GM23338 (cell line): ENCODE measurements around the gene CD300E. TPM values are rescaled to one million over a fixed set of nuclear protein-coding genes. Genes with fewer than 3 reads are reported as not detected.

Experiments used
- ATAC-seq: fragments of 200-7000 bp; cut with Tn5 transposase; 3 replicates; pipeline ENCODE4 v1.9.1; 2020
- DNase-seq: peaks from one replicate; pipeline ENCODE4 v3.0.0-alpha.2; 2015; ENCODE audit warnings: low spot score
- H2AFZ ChIP-seq: fragments of 200-600 bp; sonication (generic); 2 replicates; pipeline ENCODE4 v1.8.0; 2016; ENCODE audit warnings: antibody characterized with exemption, mild to moderate bottlenecking, moderate library complexity
- H3F3A ChIP-seq: fragments of 200-600 bp; sonication (generic); replicated peaks from 2 replicates; pipeline ENCODE4 v1.8.0; 2017; ENCODE audit warnings: antibody characterized with exemption, mixed run types, low read depth
- H3K27ac ChIP-seq: fragments of 200-600 bp; sonication (generic); 2 replicates; pipeline ENCODE4 v1.6.1; 2016; ENCODE audit warnings: low read depth
- H3K27me3 ChIP-seq: fragments of 200-600 bp; sonication (generic); 2 replicates; pipeline ENCODE4 v1.8.0; 2016; ENCODE audit warnings: mild to moderate bottlenecking, mixed run types, moderate library complexity; ENCODE audit not compliant: insufficient read depth
- H3K36me3 ChIP-seq: fragments of 200-600 bp; sonication (generic); 2 replicates; pipeline ENCODE4 v1.8.0; 2016; ENCODE audit warnings: mild to moderate bottlenecking; ENCODE audit not compliant: insufficient read depth
- H3K4me1 ChIP-seq: fragments of 200-600 bp; sonication (generic); 2 replicates; pipeline ENCODE4 v1.8.0; 2016; ENCODE audit warnings: mild to moderate bottlenecking, moderate library complexity; ENCODE audit not compliant: insufficient read depth
- H3K4me2 ChIP-seq: fragments of 200-600 bp; sonication (generic); 2 replicates; pipeline ENCODE4 v1.7.1; 2017; ENCODE audit warnings: mixed run types
- H3K4me3 ChIP-seq: fragments of 200-600 bp; sonication (generic); 2 replicates; pipeline ENCODE4 v1.6.1; 2016; ENCODE audit warnings: mixed run types
- H3K79me2 ChIP-seq: fragments of 200-600 bp; sonication (generic); replicated peaks from 2 replicates; pipeline ENCODE4 v1.8.0; 2017; ENCODE audit warnings: mild to moderate bottlenecking; ENCODE audit not compliant: insufficient read depth
- H3K9me2 ChIP-seq: fragments of 200-600 bp; sonication (generic); 2 replicates; pipeline ENCODE4 v1.8.0; 2017; ENCODE audit not compliant: insufficient read depth
- H4K20me1 ChIP-seq: fragments of 200-600 bp; sonication (generic); replicated peaks from 2 replicates; pipeline ENCODE4 v1.8.0; 2017; ENCODE audit warnings: mild to moderate bottlenecking; ENCODE audit not compliant: insufficient read depth
- H3K27ac Mint-ChIP-seq: 2 replicates; pipeline ENCODE4 v1.8.0; 2020; ENCODE audit warnings: inconsistent platforms, mild to moderate bottlenecking, moderate library complexity, mixed read lengths
- H3K27me3 Mint-ChIP-seq: 3 replicates; pipeline ENCODE4 v1.8.0; 2022; ENCODE audit warnings: low read depth, mild to moderate bottlenecking, moderate library complexity, mixed read lengths, inconsistent platforms; ENCODE audit not compliant: insufficient read depth, poor library complexity
- H3K36me3 Mint-ChIP-seq: 3 replicates; pipeline ENCODE4 v1.8.0; 2021; ENCODE audit warnings: low read depth, mild to moderate bottlenecking, inconsistent platforms, moderate library complexity, mixed read lengths
- H3K4me1 Mint-ChIP-seq: 3 replicates; pipeline ENCODE4 v1.8.0; 2020; ENCODE audit warnings: mild to moderate bottlenecking, inconsistent platforms, mixed read lengths
- H3K4me3 Mint-ChIP-seq: 3 replicates; pipeline ENCODE4 v1.8.0; 2021; ENCODE audit warnings: moderate library complexity, mild to moderate bottlenecking, inconsistent platforms, mixed read lengths
- H3K9me3 Mint-ChIP-seq: 3 replicates; pipeline ENCODE4 v1.8.0; 2020; ENCODE audit warnings: moderate library complexity, mild to moderate bottlenecking, inconsistent platforms, mixed read lengths
- CREB1 ChIP-seq: fragments of 250-450 bp; sonication (Bioruptor Pico); IDR thresholded peaks from 2 replicates; pipeline ENCODE4 v1.5.0; 2020; ENCODE audit warnings: low read depth, mild to moderate bottlenecking, moderate library complexity
- CTCF ChIP-seq, 2 experiments: fragments of 200-600 bp in 1 of 2; sonication (generic) in 1 of 2; conservative IDR thresholded peaks; 2 replicates each; pipeline versions ENCODE4 v1.5.1 to v1.6.1; 2016 to 2017; ENCODE audit warnings: antibody characterized with exemption in 2 of 2, low read depth in 2 of 2, mild to moderate bottlenecking in 2 of 2, moderate library complexity in 1 of 2
- ETS1 ChIP-seq: IDR thresholded peaks from 2 replicates; pipeline ENCODE4 v1.6.1; 2016; ENCODE audit warnings: antibody characterized with exemption
- EZH2 ChIP-seq: fragments of 200-600 bp; sonication (generic); IDR thresholded peaks from one replicate; pipeline ENCODE4 v1.8.0; 2017; ENCODE audit warnings: antibody characterized with exemption, mild to moderate bottlenecking, low read depth; ENCODE audit not compliant: unreplicated experiment
- EZH2phosphoT487 ChIP-seq: fragments of 200-600 bp; sonication (generic); IDR thresholded peaks from one replicate; pipeline ENCODE4 v1.8.1; 2018; ENCODE audit warnings: antibody characterized with exemption; ENCODE audit not compliant: unreplicated experiment
- JUNB ChIP-seq: IDR thresholded peaks from one replicate; pipeline ENCODE4 v1.6.1; 2016; ENCODE audit warnings: antibody characterized with exemption; ENCODE audit not compliant: unreplicated experiment
- NANOG ChIP-seq: IDR thresholded peaks from 2 replicates; pipeline ENCODE4 v1.6.1; 2016; ENCODE audit warnings: antibody characterized with exemption, borderline replicate concordance
- POLR2AphosphoS5 ChIP-seq: IDR thresholded peaks from 2 replicates; pipeline ENCODE4 v1.6.1; 2016; ENCODE audit warnings: antibody characterized with exemption, low read depth
- REST ChIP-seq: IDR thresholded peaks from one replicate; pipeline ENCODE4 v1.6.1; 2018; ENCODE audit warnings: antibody characterized with exemption; ENCODE audit not compliant: unreplicated experiment
- STAT1 ChIP-seq: IDR thresholded peaks from one replicate; pipeline ENCODE4 v1.6.1; 2016; ENCODE audit warnings: antibody characterized with exemption; ENCODE audit not compliant: unreplicated experiment
- ZNF114 ChIP-seq: fragments of 250-450 bp; sonication (Bioruptor Pico); IDR thresholded peaks from 2 replicates; pipeline ENCODE4 v1.5.0; 2020; ENCODE audit warnings: mild to moderate bottlenecking, moderate library complexity
- ZNF331 ChIP-seq: fragments of 250-450 bp; sonication (Bioruptor Pico); IDR thresholded peaks from 2 replicates; pipeline ENCODE4 v1.5.0; 2020; ENCODE audit warnings: low read depth, mild to moderate bottlenecking, moderate library complexity
- ZNF462 ChIP-seq: fragments of 250-450 bp; sonication (Bioruptor Pico); IDR thresholded peaks from 2 replicates; pipeline ENCODE4 v1.5.0; 2020; ENCODE audit warnings: mild to moderate bottlenecking, moderate library complexity
- polyA plus RNA-seq: library from polyadenylated mRNA; unstranded; fragments of >200 nt; fragmentation: Nextera tagmentation; extraction: Ambion mirVana; gene quantifications from 2 replicates; pipeline ENCODE4 v1.2.1, GENCODE V29; 2016
- total RNA-seq: library from RNA; depleted of rRNA; stranded (reverse); fragments of >200 nt; shearing (Covaris generic); gene quantifications from 2 replicates; pipeline ENCODE4 v1.2.3, GENCODE V29; 2014

CD300E gene
- total and polyA plus RNA-seq, 2 experiments from 2014 or later: not detected

- no peaks in the 10 kb centered on the region for H3K9me3 Mint-ChIP-seq
- peak; percentile 98 for DNase-seq
- TF ChIP-seq CREB1 (CRISPR knock-in tag): peak; percentile 61; the same call in 1 of the 2 replicates
- peak; percentile 55 for TF ChIP-seq ZNF331 (CRISPR knock-in tag)
- no peak for TF ChIP-seq JUNB
- TF ChIP-seq POLR2AphosphoS5: no peak
- TF ChIP-seq ZNF462 (CRISPR knock-in tag): 0 out of 2 replicates have a peak, but pooled peaks have one; percentile 48
- TF ChIP-seq STAT1: no peak
- no peak for TF ChIP-seq EZH2phosphoT487
- TF ChIP-seq ETS1: peak; percentile 70
- TF ChIP-seq REST: peak; percentile 98
- TF ChIP-seq CTCF (conservative IDR thresholded peaks at IDR 0.05; ENCODE audit: low read depth in 2 of 2): no peak
- no peak for TF ChIP-seq EZH2
- TF ChIP-seq ZNF114 (CRISPR knock-in tag): peak; percentile 97
- TF ChIP-seq NANOG: no peak
- Histone ChIP-seq H3K4me1 (peaks cover 2% of the 10 kb centered on the region), H3K4me3 (peak overlapping the region; percentile 46; the same call in 1 of the 2 replicates), H3K27ac (no peak overlapping the region), H3K79me2 (no peaks in the 10 kb centered on the region), H3K4me2 (peak overlapping the region; percentile 81), H3K36me3 (no peaks in the 10 kb centered on the region), H3K27me3 (peaks cover 70% of the 10 kb centered on the region), H3K9me2 (no peaks in the 10 kb centered on the region), H3F3A (no peaks in the 10 kb centered on the region), H2AFZ (no peak overlapping the region), H4K20me1 (peaks cover 5% of the 10 kb centered on the region)
- ATAC-seq: peak; percentile 99
- peak overlapping the region; percentile 48 for H3K4me3 Mint-ChIP-seq
- peaks cover 7% of the 10 kb centered on the region for H3K4me1 Mint-ChIP-seq
- peaks cover 37% of the 10 kb centered on the region for H3K27me3 Mint-ChIP-seq
- H3K36me3 Mint-ChIP-seq: no peaks in the 10 kb centered on the region
- no peak overlapping the region for H3K27ac Mint-ChIP-seq
Measured at GRCh38 chr17:74671031-74671771, 47.7 kb upstream of the CD300E start.
